Measurements from ENCODE around the gene KCNK18.

KCNK18 gene

GRCh38 chr10:117197189-117197588 is at the start of gene KCNK18:
TSS of gene KCNK18 (plus strand) at chr10:117197489. CDS start at chr10:117197489, 0 bp downstream.
- Histone ChIP-seq H3K36me3 (ENCODE audit: insufficient read depth, low read length) (no peaks in the 10 kb centered on the region), H4K20me1 (ENCODE audit: insufficient read depth, low read length) (no peaks in the 10 kb centered on the region), H3K9me2 (ENCODE audit: low read depth, low read length) (no peaks in the 10 kb centered on the region), H3K9me3 (ENCODE audit: low read length) (no peaks in the 10 kb centered on the region), H3K9ac (ENCODE audit: low read length) (no peak within 1 kb of the TSS), H2AFZ (ENCODE audit: low read length) (no peak within 1 kb of the TSS), H3K27me3 (ENCODE audit: insufficient read depth, low read length) (peaks cover 8% of the 10 kb centered on the region), H3K4me3 (ENCODE audit: low read depth, low read length, poor library complexity, severe bottlenecking) (no peak within 1 kb of the TSS), H3F3A (ENCODE audit: insufficient read depth, low read length) (no peaks in the 10 kb centered on the region), H3K27ac (ENCODE audit: low read depth, low read length, poor library complexity, severe bottlenecking) (no peak within 1 kb of the TSS), H3K4me2 (ENCODE audit: low read length) (no peak within 1 kb of the TSS), H3K79me2 (ENCODE audit: insufficient read depth, low read length) (no peaks in the 10 kb centered on the region), H3K4me1 (ENCODE audit: insufficient read depth, low read length, severe bottlenecking) (no peaks in the 10 kb centered on the region)
- no peak for TF ChIP-seq EZH2 (IDR thresholded peaks at IDR 0.05; ENCODE audit: borderline replicate concordance, low read length)
- no peak for TF ChIP-seq CTCF (IDR thresholded peaks at IDR 0.05; ENCODE audit: low read length)

- no peaks in the 10 kb centered on the region for H4K20me1 ChIP-seq (ENCODE audit: insufficient read depth, low read length)
- no peaks in the 10 kb centered on the region for H3K36me3 ChIP-seq (ENCODE audit: insufficient read depth, low read length)
- H3K9ac ChIP-seq (ENCODE audit: low read length), result no peak overlapping the region
- no peak overlapping the region for H3K27ac ChIP-seq (ENCODE audit: low read depth, low read length, poor library complexity, severe bottlenecking)
- H3K9me3 ChIP-seq (ENCODE audit: low read length), result 0 out of 2 replicates have a peak, but pooled peaks cover 4% of the 10 kb centered on the region
- no peaks in the 10 kb centered on the region for H3K79me2 ChIP-seq (ENCODE audit: insufficient read depth, low read length)
- H3F3A ChIP-seq (ENCODE audit: insufficient read depth, low read length), result no peaks in the 10 kb centered on the region
- no peak overlapping the region for H2AFZ ChIP-seq (ENCODE audit: low read length)
- no peaks in the 10 kb centered on the region for H3K4me1 ChIP-seq (ENCODE audit: insufficient read depth, low read length, severe bottlenecking)
- H3K9me2 ChIP-seq (ENCODE audit: low read depth, low read length), result no peaks in the 10 kb centered on the region
- H3K27me3 ChIP-seq (ENCODE audit: insufficient read depth, low read length), result 0 out of 2 replicates have a peak, but pooled peaks cover 4% of the 10 kb centered on the region
- H3K4me2 ChIP-seq (ENCODE audit: low read length), result no peak overlapping the region
- TF ChIP-seq CTCF (IDR thresholded peaks at IDR 0.05; ENCODE audit: low read length) (no peak), EZH2 (IDR thresholded peaks at IDR 0.05; ENCODE audit: borderline replicate concordance, low read length) (no peak)
- H3K4me3 ChIP-seq (ENCODE audit: low read depth, low read length, poor library complexity, severe bottlenecking), result no peak overlapping the region
Observed at GRCh38 chr10:117148284-117148683, 49.0 kb upstream of the KCNK18 start.

- Histone ChIP-seq H3K4me3 (ENCODE audit: low read depth, low read length, poor library complexity, severe bottlenecking) (no peak overlapping the region), H3K27ac (ENCODE audit: low read depth, low read length, poor library complexity, severe bottlenecking) (no peak overlapping the region), H2AFZ (ENCODE audit: low read length) (no peak overlapping the region), H3K27me3 (ENCODE audit: insufficient read depth, low read length) (0 out of 2 replicates have a peak, but pooled peaks cover 4% of the 10 kb centered on the region), H3K79me2 (ENCODE audit: insufficient read depth, low read length) (no peaks in the 10 kb centered on the region), H3K9me2 (ENCODE audit: low read depth, low read length) (no peaks in the 10 kb centered on the region), H3K9ac (ENCODE audit: low read length) (no peak overlapping the region), H3K36me3 (ENCODE audit: insufficient read depth, low read length) (no peaks in the 10 kb centered on the region), H3K9me3 (ENCODE audit: low read length) (no peaks in the 10 kb centered on the region), H4K20me1 (ENCODE audit: insufficient read depth, low read length) (no peaks in the 10 kb centered on the region), H3F3A (ENCODE audit: insufficient read depth, low read length) (no peaks in the 10 kb centered on the region), H3K4me2 (ENCODE audit: low read length) (no peak overlapping the region), H3K4me1 (ENCODE audit: insufficient read depth, low read length, severe bottlenecking) (no peaks in the 10 kb centered on the region)
- no peak for TF ChIP-seq EZH2 (IDR thresholded peaks at IDR 0.05; ENCODE audit: borderline replicate concordance, low read length)
- TF ChIP-seq CTCF (IDR thresholded peaks at IDR 0.05; ENCODE audit: low read length), result no peak
Observed at GRCh38 chr10:117152668-117153067, 44.6 kb upstream of the KCNK18 start.
